Activated naive CD4-positive, alpha-beta T cell treated with anti-CD3 and anti-CD28 coated beads, Interleukin-2, amount 50 U/mL, for 16 hours (primary cell): ENCODE data around the gene SYT7.
"Not testable (repeated sequence)": the region's sequence is repeated elsewhere in the genome, so short reads cannot be mapped to it uniquely, and the experiment has no call there.

Source experiments
- DNase-seq: peaks from one replicate; pipeline ENCODE4 v3.0.0-alpha.2; 2020

Gene SYT7

GRCh38 chr11:61494381-61494961 is 86.4 kb downstream of the SYT7 start:
- DNase-seq = no peak

GRCh38 chr11:61491736-61492395 is 89.0 kb downstream of the SYT7 start:
- no peak for DNase-seq

DNA sequence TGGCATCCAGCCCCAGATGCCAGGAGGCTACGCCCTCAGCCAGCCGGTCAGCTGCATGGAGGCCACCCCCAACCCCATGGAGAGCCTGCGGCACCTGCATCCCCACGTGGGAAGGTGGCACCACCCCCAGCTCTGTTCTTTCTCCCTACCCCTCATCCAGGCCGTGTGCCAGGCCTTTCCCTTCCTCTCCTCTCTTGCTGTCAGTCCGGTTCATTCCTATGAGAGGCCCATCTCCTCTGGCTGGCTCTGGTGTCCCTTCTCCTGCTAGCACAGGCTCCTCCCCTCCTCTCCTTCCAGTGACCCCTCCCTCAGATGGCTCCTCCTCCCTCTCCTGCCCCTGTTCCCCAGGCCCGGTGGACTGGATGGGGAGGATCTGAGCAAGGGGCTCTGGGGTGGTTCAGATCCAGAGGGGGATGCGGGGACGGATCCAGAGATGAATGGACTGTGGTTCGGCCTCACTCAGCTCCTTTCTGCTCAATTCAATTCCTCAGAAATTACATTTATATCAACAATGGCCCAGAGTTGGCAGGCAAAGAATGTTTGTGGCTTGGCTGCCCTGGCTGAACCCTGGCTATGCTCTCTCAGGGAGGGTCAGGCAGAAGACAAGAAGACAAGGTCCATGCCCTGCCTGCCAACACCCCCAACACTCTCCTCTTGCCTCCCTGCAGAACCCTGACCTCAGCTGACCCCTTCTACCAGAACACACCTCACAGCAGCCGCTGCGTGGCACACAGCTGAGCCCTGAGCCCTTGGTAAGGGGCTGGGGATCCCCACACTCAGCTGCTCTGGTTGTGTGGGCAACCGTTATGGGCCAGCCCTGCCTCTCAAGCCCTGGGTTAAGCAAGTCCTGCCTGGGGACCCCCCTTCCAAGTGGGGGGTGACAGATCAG is 90.8 kb downstream of the SYT7 start:
- DNase-seq = no peak

GRCh38 chr11:61488651-61489291 is 92.1 kb downstream of the SYT7 start:
- no peak for DNase-seq

DNA sequence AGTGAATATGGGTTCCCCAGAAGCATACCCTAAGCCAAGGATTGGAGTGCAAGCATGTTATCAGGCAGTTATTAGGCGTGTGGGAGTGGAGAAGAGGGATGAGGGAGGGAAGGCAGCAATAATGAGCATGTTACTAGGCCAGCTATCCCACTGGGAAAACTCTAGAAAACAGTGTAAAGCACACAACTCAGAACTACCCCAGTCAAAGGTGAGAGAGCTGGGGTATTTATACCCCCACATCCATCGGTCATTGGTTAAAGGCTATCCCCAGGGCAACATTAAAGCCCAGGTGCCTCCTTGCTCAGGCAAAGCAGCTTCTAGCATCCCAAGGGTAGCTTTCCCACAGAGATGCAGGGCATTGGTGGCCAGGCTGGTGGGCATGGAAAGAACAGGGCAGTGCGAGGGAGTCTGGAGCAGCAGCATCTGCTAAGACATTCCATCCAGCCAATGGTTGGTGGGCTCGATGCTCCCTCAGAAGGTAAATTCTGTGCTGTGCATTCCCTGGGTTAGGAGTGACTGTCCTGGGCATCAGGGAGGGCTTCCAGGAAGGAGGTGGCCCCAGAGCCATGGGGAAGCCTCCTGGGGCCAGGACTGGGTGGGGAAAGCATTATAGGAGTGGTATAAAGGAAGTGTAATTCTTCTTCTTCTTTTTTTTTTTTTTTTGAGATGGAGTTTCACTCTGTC is 93.4 kb downstream of the SYT7 start:
- DNase-seq = no peak

GRCh38 chr11:61486779-61487178 is 94.1 kb downstream of the SYT7 start:
- DNase-seq = no peak

- DNase-seq = no peak
Measured at GRCh38 chr11:61486011-61486620, 94.8 kb downstream of the SYT7 start.

DNA sequence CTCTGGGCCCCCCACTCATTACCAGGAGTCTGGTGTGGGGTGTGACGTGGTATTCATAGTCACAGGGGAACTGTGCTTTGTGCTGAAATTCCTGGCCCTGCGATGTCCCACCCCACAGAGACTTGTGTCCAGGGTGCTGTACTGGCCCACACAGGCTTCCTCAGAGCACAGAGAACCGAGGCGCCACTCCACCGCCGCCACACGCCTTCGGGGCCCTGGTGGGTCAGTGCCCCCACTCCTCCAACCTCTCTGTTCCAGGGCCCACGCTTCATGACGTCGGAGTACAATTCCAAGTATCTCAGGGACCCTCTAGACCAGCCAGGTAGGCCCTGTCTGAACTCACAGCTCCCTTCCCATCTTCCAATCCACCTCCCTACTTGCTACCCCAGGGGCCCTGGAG is 95.8 kb downstream of the SYT7 start:
- DNase-seq = no peak

GRCh38 chr11:61484541-61484940 is 96.3 kb downstream of the SYT7 start:
- no peak for DNase-seq

DNA sequence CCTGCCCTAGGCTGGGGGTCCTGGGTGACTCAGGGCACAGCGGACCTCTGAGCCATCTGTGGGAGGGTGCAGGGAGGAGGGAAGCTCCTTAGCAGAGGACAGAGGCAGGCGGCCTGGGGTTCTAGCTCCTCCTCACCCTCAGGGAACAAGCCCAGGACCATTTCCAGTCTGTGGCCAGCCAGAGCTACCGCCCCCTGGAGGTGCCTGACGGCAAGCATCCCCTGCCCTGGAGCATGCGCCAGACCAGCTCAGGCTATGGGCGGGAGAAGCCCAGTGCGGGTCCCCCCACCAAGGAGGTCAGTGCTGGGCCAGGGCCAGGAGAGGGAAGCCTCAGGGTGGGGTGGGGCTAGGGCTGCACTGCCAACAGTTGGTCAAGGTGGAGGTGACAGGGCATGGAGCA is 98.4 kb downstream of the SYT7 start:
- peak; percentile 23 for DNase-seq

GRCh38 chr11:61481806-61482205 is 99.1 kb downstream of the SYT7 start:
- DNase-seq = no peak

DNA sequence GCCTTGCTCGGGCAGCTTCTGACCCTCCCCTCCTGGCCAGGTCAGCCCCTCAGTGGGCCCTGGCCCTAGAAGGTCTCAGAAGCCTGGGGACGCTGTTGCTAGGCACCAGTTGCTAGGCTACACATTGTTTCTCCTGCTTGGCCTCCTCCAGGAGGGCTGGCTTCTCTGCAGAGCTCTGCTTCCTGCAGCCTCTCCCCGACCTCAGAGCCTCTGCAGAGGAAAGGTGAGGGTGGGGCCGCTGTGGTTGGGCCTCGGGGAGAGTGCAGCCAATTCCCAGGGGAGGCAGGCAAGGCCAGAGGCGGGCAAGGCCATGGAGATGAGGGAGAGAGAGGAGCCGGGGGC is 99.9 kb downstream of the SYT7 start:
- no peak for DNase-seq

DNA sequence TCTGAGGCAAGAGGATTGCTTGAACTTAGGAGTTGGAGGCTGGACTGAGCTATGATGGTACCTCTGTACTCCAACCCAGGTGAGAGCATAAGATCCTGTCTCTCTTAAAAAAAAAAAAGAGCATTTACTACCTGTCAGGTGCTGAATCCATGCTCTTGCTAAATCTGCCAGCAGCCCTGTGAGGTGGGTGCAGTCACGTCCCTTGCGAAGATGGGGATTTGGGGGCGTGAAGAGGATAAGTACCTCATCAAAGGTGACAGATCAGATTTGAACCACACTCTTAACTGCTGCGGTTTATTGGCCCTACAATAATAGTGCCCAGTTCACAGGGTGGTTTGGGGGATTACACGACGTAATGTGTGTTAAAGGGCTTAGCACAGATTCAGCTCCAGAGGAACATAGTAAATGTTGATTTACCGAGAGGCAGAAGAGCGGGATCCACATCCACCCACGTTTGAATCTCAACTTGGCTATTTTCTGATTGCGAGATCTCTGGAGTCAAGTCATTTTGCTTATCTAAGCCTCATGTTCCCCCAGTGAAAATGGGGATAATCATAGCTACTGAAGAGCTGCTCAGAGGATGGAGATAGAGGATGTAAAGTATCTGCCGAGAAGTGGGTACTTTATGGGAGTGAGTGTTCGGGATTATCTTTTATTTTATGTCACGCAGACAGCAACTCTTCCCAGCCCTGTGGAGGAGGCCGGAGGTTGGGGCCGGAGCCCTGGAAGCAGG is 100.4 kb downstream of the SYT7 start:
- no peak for DNase-seq

DNA sequence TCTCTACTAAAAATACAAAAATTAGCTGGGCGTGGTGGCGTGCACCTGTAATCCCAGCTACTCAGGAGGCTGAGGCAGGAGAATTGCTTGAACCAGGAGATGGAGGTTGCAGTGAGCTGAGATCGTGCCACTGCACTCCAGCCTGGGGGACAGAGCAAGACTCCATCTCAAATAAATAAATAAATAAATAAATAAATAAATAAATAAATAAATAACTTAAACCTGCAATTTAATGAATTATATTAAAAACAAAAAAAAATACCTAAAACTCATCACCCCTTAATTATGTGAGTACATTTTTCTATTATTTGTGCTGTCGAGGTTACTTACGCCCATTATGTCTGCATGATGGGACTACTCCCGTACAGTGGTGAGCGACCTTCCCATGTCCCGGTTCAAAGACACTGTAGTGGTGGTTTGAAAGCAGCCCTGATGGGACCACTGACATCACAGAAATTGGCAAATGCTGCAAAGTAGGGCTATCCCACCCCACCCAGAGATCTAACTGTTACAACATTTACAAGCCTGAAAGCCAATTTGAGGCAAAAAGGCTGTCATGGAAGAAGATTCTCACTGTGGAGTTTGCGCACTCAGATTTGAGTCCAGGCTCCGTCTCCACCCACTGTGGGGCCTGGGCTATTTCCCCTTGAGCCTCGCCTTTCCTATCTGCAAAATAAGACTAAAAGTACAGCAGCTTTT is 101.4 kb downstream of the SYT7 start:
- DNase-seq = not testable (repeated sequence)

DNA sequence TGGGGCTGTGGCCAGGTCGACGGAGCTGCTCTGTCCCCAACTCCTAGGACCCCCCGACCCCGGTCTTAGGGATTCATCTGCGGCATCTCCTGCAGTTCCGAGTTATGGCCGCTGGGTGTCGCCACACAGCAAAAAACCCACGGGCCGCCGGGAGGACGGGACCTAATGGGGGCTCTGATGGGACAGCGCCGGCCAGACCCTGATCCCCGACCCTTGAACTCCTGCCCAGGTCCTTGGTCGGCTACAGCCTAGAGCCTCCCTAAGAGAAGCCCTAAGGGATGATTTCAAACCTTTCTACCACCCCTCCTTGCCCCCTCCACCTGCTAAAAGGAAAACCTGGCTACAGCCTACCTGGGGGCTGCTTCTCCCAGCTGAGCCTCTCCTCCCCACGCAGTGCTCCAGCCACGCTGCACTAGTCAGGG is 103.1 kb downstream of the SYT7 start:
- peak; percentile 57 for DNase-seq

DNA sequence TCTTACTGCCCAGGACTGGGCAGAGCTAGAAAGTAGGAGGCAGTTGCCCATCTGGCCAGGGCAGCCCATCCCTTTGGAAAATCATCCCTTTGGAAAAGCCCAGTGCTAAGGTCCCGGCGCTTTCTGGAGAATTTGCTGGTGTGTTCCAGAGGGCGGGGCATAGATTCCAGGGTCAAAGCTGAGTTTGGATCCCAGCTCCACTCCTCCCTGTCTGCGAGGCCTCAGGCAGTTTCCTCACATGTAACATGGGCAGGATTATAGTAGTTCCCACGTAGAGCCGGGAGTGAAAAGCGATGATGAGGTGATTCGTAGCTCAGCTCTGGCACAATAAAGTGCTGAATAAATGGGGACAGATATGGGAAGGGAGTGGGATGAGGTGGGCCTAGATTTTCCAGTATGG is 103.8 kb downstream of the SYT7 start:
- DNase-seq = no peak

DNA sequence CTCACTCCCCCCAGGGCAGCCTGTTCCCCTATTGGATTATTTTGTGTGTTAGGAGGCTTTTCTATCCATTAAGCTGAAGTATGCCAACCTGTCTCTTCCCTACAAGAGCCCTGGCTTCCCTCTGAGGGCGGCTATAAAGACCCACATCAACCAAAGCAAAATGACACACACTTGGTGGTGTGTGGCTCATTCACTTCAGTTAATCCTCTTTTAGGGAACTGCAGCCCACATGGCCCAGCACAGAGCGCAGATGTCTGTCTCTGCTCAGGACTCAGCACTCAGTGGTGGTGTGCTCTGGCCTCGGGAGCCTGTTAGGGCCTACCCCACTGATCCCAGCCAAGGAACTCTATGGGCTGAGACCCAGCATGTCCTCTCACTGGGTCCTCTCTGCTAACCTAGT is 104.5 kb downstream of the SYT7 start:
- DNase-seq = no peak

DNA sequence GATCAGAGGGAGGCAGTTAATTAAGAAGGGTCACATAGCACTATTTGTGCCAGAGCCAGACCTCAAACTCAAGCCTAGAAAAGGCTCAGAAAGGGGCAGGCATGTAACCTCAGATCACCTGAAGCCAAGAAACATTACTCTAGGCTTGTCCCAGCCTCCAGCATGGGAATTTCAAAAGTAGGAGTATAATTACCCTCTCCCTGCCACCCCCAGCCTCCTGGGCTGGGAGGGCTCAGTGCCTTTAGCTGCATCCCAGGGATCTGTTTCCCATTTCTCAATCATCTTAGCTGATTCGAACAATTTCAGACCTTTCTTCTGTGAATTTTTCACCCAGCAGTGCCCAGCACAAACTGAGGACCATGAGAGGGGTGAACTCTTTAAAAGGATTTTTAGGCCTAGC is 105.4 kb downstream of the SYT7 start:
- no peak for DNase-seq

DNA sequence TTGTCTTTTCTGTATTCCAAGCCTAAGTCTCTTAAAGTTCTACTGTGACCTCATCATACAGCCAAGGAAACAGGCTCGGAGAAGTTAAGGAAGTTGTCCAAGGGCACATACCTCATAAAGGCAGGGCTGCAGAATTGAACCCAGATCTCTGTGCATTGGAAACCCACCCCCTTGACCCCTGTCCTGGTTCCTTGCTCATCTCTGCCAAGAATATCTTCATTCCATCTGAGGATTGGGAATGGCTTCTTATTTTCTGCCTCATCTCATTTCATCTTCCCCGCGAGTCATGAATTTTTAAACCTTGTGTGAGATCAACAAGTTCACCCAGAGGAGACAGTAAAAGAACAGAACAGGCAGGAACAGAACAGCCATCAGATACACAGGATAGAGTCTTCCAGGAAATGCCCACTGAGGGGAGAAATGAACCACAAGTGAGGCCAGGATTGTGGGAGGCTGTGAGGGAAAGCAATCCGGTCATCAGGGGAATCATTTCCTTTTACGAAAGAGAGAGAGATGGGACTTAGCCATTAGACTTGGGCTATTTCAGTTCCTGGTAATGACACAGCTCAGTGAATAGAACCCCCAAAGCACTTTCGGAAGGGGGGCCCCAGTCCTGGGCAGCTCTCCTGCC is 106.7 kb downstream of the SYT7 start:
- no peak for DNase-seq

- DNase-seq = no peak
Measured at GRCh38 chr11:61473370-61474012, 107.4 kb downstream of the SYT7 start.
